ENCODE data around the gene STX19.
"Not testable (repeated sequence)": the region's sequence is repeated elsewhere in the genome, so short reads cannot be mapped to it uniquely, and the experiment has no call there.

The STX19 gene

GRCh38 chr3:93973131-93974126 is 55.0 kb downstream of the STX19 start, which contains the start of gene PROS1:
Gene PROS1, minus strand, starts transcription at chr3:93973896. Its CDS starts 147 bp downstream, at chr3:93973749.
- DNase-seq (ENCODE audit: low read depth) = peak; percentile 83

- DNase-seq (ENCODE audit: low read depth) = no peak
Measured at GRCh38 chr3:93969997-93970396, 58.4 kb downstream of the STX19 start.

GRCh38 chr3:93969443-93969842 is 59.0 kb downstream of the STX19 start:
- peak; percentile 70 for DNase-seq (ENCODE audit: low read depth)

GRCh38 chr3:93965106-93965505 is 63.3 kb downstream of the STX19 start:
- DNase-seq (ENCODE audit: low read depth) = not testable (repeated sequence)

Measured in fibroblast of gingiva (primary cell).